H1 (cell line): Measurements from ENCODE around the gene TCEANC. TPM values are rescaled to one million over a fixed set of nuclear protein-coding genes. Genes with fewer than 3 reads are reported as not detected.

Experiments
- CTCF ChIA-PET: fragments of 300-600 bp; sonication (Branson Sonifier 250); formaldehyde crosslinking; loops from one replicate; lab custom pipeline; 2021; ENCODE audit not compliant: partially characterized antibody; lab: Charles Lee
- POLR2A ChIA-PET: fragments of 300-600 bp; sonication (Branson Sonifier 250); formaldehyde crosslinking; loops from one replicate; lab custom pipeline; 2021; ENCODE audit warnings: inconsistent platforms; ENCODE audit not compliant: partially characterized antibody; lab: Charles Lee
- DNase-seq, 2 experiments: peaks; one replicate each; pipeline versions ENCODE4 v3.0.0 to v3.0.0-alpha.2; 2010 to 2022; ENCODE audit warnings: low spot score in 2 of 2, low read depth in 1 of 2, mixed read lengths in 1 of 2
- FAIRE-seq: peaks from 2 replicates; lab custom pipeline; 2011; peaks lifted over from hg19 to GRCh38; lab: Jason Lieb, UNC
- H2AFZ ChIP-seq: 2 replicates; pipeline ENCODE4 v1.8.1; 2012; ENCODE audit warnings: low read length, inconsistent platforms
- H2AK5ac ChIP-seq: 2 replicates; pipeline ENCODE4 v1.6.1; 2013; ENCODE audit warnings: low read depth, low read length
- H2BK120ac ChIP-seq: replicated peaks from 2 replicates; pipeline ENCODE3; 2013; ENCODE audit warnings: low read depth, low read length, inconsistent platforms
- H2BK12ac ChIP-seq: 2 replicates; pipeline ENCODE4 v1.6.1; 2013; ENCODE audit warnings: low read depth, low read length
- H2BK15ac ChIP-seq: 2 replicates; pipeline ENCODE4 v1.6.1; 2013; ENCODE audit warnings: low read length
- H2BK20ac ChIP-seq: 2 replicates; pipeline ENCODE4 v1.6.1; 2013; ENCODE audit warnings: low read length
- H2BK5ac ChIP-seq: 2 replicates; pipeline ENCODE4 v1.6.1; 2013; ENCODE audit warnings: low read depth, low read length
- H3K14ac ChIP-seq: 2 replicates; pipeline ENCODE4 v1.6.1; 2013; ENCODE audit warnings: inconsistent platforms; ENCODE audit not compliant: insufficient read length
- H3K18ac ChIP-seq: 2 replicates; pipeline ENCODE4 v1.6.1; 2013; ENCODE audit warnings: low read length; ENCODE audit errors: extremely low read depth
- H3K23ac ChIP-seq: 2 replicates; pipeline ENCODE4 v1.6.1; 2013; ENCODE audit warnings: inconsistent platforms; ENCODE audit not compliant: insufficient read length
- H3K23me2 ChIP-seq: 2 replicates; pipeline ENCODE4 v1.6.1; 2013; ENCODE audit warnings: low read depth, low read length
- H3K27ac ChIP-seq: 2 replicates; pipeline ENCODE4 v1.6.1; 2011; ENCODE audit warnings: low read depth, low read length, inconsistent platforms
- H3K27me3 ChIP-seq, 4 experiments: replicated peaks in 1 of 4; 1 replicate in 1 of 4; 2 replicates in 3 of 4; pipeline versions ENCODE4 v1.6.1 to v1.8.1; 2011 to 2013; ENCODE audit warnings: low read length in 3 of 4, mild to moderate bottlenecking in 3 of 4, inconsistent platforms in 2 of 4, mixed read lengths in 2 of 4, moderate library complexity in 1 of 4; ENCODE audit not compliant: control insufficient read depth in 3 of 4, insufficient read depth in 3 of 4; ENCODE audit errors: extremely low read depth in 1 of 4
- H3K36me3 ChIP-seq, 4 experiments: 2 replicates each; pipeline versions ENCODE4 v1.6.1 to v1.8.1; 2011 to 2013; ENCODE audit warnings: mild to moderate bottlenecking in 4 of 4, low read length in 3 of 4, moderate library complexity in 2 of 4, control low read depth in 1 of 4, inconsistent platforms in 1 of 4; ENCODE audit not compliant: insufficient read depth in 4 of 4, control insufficient read depth in 2 of 4
- H3K4ac ChIP-seq: replicated peaks from 2 replicates; pipeline ENCODE3; 2013; ENCODE audit warnings: low read length, low read depth, mixed read lengths, inconsistent platforms; ENCODE audit not compliant: insufficient read length
- H3K4me1 ChIP-seq, 4 experiments: replicated peaks in 1 of 4; 1 replicate in 1 of 4; 2 replicates in 3 of 4; pipeline versions ENCODE4 v1.6.1 to v1.8.1; 2011 to 2013; ENCODE audit warnings: low read length in 3 of 4, inconsistent platforms in 2 of 4, mixed read lengths in 1 of 4; ENCODE audit not compliant: insufficient read depth in 4 of 4, control insufficient read depth in 3 of 4
- H3K4me2 ChIP-seq, 2 experiments: 2 replicates each; pipeline versions ENCODE4 v1.6.1 to v1.8.1; 2011 to 2013; ENCODE audit warnings: low read depth in 2 of 2, low read length in 2 of 2, control low read depth in 1 of 2, inconsistent platforms in 1 of 2, mild to moderate bottlenecking in 1 of 2; ENCODE audit not compliant: insufficient read depth in 1 of 2
- H3K4me3 ChIP-seq, 4 experiments: fragments of 200-600, 300-600 bp in 1 of 4; sonication (generic), shearing (Covaris generic), sonication (Bioruptor Twin) in 1 of 4; 2 replicates each; pipeline versions ENCODE4 v1.5.1 to v1.8.1; 2011 to 2016; ENCODE audit warnings: low read length in 4 of 4, low read depth in 3 of 4, control low read depth in 2 of 4, inconsistent platforms in 2 of 4, mild to moderate bottlenecking in 2 of 4, mixed read lengths in 1 of 4, moderate library complexity in 1 of 4; ENCODE audit not compliant: insufficient read depth in 2 of 4; ENCODE audit errors: extremely low read depth in 1 of 4
- H3K56ac ChIP-seq: replicated peaks from 2 replicates; pipeline ENCODE3; 2013; ENCODE audit warnings: low read depth, mild to moderate bottlenecking, mixed read lengths, low read length, inconsistent platforms; ENCODE audit not compliant: insufficient read length
- H3K79me1 ChIP-seq: 2 replicates; pipeline ENCODE4 v1.6.1; 2013; ENCODE audit warnings: low read depth, low read length, control low read depth
- H3K79me2 ChIP-seq, 2 experiments: 2 replicates each; pipeline versions ENCODE4 v1.6.1 to v1.8.1; 2012 to 2013; ENCODE audit warnings: low read length in 2 of 2, mild to moderate bottlenecking in 2 of 2, inconsistent platforms in 1 of 2; ENCODE audit not compliant: insufficient read depth in 2 of 2, control insufficient read depth in 1 of 2
- H3K9ac ChIP-seq, 4 experiments: replicated peaks in 1 of 4; 1 replicate in 1 of 4; 2 replicates in 3 of 4; pipeline versions ENCODE4 v1.6.1 to v1.8.1; 2011 to 2013; ENCODE audit warnings: low read depth in 3 of 4, low read length in 3 of 4, control low read depth in 2 of 4, mild to moderate bottlenecking in 2 of 4, moderate library complexity in 2 of 4, inconsistent platforms in 1 of 4; ENCODE audit errors: extremely low read depth in 1 of 4
- H3K9me3 ChIP-seq, 2 experiments: 2 replicates each; pipeline versions ENCODE4 v1.6.1 to v1.8.1; 2012 to 2013; ENCODE audit warnings: mild to moderate bottlenecking in 2 of 2, moderate library complexity in 2 of 2, control low read depth in 1 of 2, inconsistent platforms in 1 of 2, low read depth in 1 of 2, low read length in 1 of 2, mixed read lengths in 1 of 2; ENCODE audit not compliant: insufficient read depth in 2 of 2
- H4K20me1 ChIP-seq, 2 experiments: replicated peaks in 1 of 2; 2 replicates each; pipeline versions ENCODE3 to v1.8.1; 2011 to 2013; ENCODE audit warnings: inconsistent platforms in 2 of 2, low read length in 2 of 2, mild to moderate bottlenecking in 1 of 2; ENCODE audit not compliant: insufficient read depth in 2 of 2, control insufficient read depth in 1 of 2
- H4K5ac ChIP-seq: 2 replicates; pipeline ENCODE4 v1.6.1; 2013; ENCODE audit warnings: low read length, low read depth, mixed read lengths, inconsistent platforms; ENCODE audit not compliant: insufficient read length
- H4K8ac ChIP-seq: 2 replicates; pipeline ENCODE4 v1.8.0; 2013; ENCODE audit warnings: mild to moderate bottlenecking, moderate library complexity, low read length, inconsistent platforms; ENCODE audit not compliant: insufficient read depth; ENCODE audit errors: extremely low read depth
- H4K91ac ChIP-seq: replicated peaks from 2 replicates; pipeline ENCODE3; 2013; ENCODE audit warnings: low read length, mixed read lengths, inconsistent platforms; ENCODE audit not compliant: insufficient read length
- CBX5 ChIP-seq: fragments of 300-800, 300-1000 bp; sonication (generic); IDR thresholded peaks from 2 replicates; pipeline ENCODE4 v1.7.1; 2016; ENCODE audit warnings: antibody characterized with exemption, low read length, low read depth
- CTCF ChIP-seq, 3 experiments: IDR thresholded peaks; 1 replicate in 2 of 3; 2 replicates in 1 of 3; pipeline versions ENCODE4 v1.5.1 to v1.6.1; 2011; ENCODE audit warnings: low read length in 3 of 3, mild to moderate bottlenecking in 3 of 3, inconsistent platforms in 2 of 3, low read depth in 1 of 3, moderate library complexity in 1 of 3; ENCODE audit not compliant: insufficient read depth in 1 of 3; ENCODE audit errors: control extremely low read depth in 1 of 3
- EGR1 ChIP-seq: IDR thresholded peaks from 2 replicates; pipeline ENCODE4 v1.6.1; 2011; ENCODE audit warnings: low read depth, low read length, borderline replicate concordance
- EP300 ChIP-seq, 2 experiments: IDR thresholded peaks; 1 replicate in 1 of 2; 2 replicates in 1 of 2; pipeline ENCODE4 v1.6.1; 2011 to 2012; ENCODE audit warnings: low read depth in 2 of 2, low read length in 2 of 2, mild to moderate bottlenecking in 2 of 2, borderline replicate concordance in 1 of 2, inconsistent platforms in 1 of 2, moderate library complexity in 1 of 2
- NANOG ChIP-seq: IDR thresholded peaks from 2 replicates; pipeline ENCODE4 v1.6.1; 2011; ENCODE audit warnings: low read length, low read depth, mild to moderate bottlenecking, inconsistent platforms; ENCODE audit not compliant: insufficient read depth, poor library complexity, severe bottlenecking
- POLR2A ChIP-seq, 2 experiments: IDR thresholded peaks; 1 replicate in 1 of 2; 2 replicates in 1 of 2; pipeline ENCODE4 v1.6.1; 2011; ENCODE audit warnings: low read depth in 2 of 2, low read length in 2 of 2, mild to moderate bottlenecking in 2 of 2; ENCODE audit errors: control extremely low read depth in 1 of 2
- RBBP5 ChIP-seq: IDR thresholded peaks from 2 replicates; pipeline ENCODE4 v1.7.1; 2012; ENCODE audit warnings: low read depth, mild to moderate bottlenecking, inconsistent platforms, low read length, moderate library complexity, borderline replicate concordance
- RNF2 ChIP-seq: fragments of 200-900, 300-1000 bp; sonication (generic); IDR thresholded peaks from 2 replicates; pipeline ENCODE4 v1.7.1; 2016; ENCODE audit warnings: borderline replicate concordance, low read depth, mild to moderate bottlenecking, antibody characterized with exemption, low read length; ENCODE audit not compliant: poor library complexity, severe bottlenecking; ENCODE audit errors: missing control alignments
- RXRA ChIP-seq: IDR thresholded peaks from 2 replicates; pipeline ENCODE4 v1.6.1; 2011; ENCODE audit warnings: low read depth, mild to moderate bottlenecking, low read length, moderate library complexity; ENCODE audit not compliant: insufficient read depth
- WGBS, 2 experiments: shearing (Covaris generic) in 1 of 2; methylation state at CpG; one replicate each; pipeline versions ENCODE4 v1.1.6 to v1.1.7; 2013 to 2015; ENCODE audit warnings: low lambda C conversion rate in 2 of 2, mixed read lengths in 2 of 2, inconsistent platforms in 1 of 2, low coverage in 1 of 2, missing lambda C conversion rate in 1 of 2; ENCODE audit not compliant: insufficient replicate concordance in 2 of 2, insufficient coverage in 1 of 2, insufficient read length in 1 of 2; ENCODE audit errors: extremely low coverage in 1 of 2, missing lambda C conversion rate in 1 of 2; 5-methylcytosine and 5-hydroxymethylcytosine counted together
- polyA plus RNA-seq, 7 experiments: library from polyadenylated mRNA; depleted of rRNA in 3 of 7; stranded (reverse) in 5 of 7; unstranded in 2 of 7; fragments of >200 nt in 5 of 7; fragments of 200-250 nt in 2 of 7; gene quantifications; 1 replicate in 5 of 7; 2 replicates in 1 of 7; 4 replicates in 1 of 7; pipeline versions ENCODE4 v1.2.1 to v1.2.3, GENCODE V29; 2011 to 2013; ENCODE audit warnings: missing spikeins in 2 of 7, mixed read lengths in 2 of 7
- total RNA-seq: library from RNA; stranded (reverse); fragmentation: NEBNext Ultra II Directional; extraction: Animal tissue kit (Norgen Biotek cat#: 25700); gene quantifications from 2 replicates; pipeline ENCODE4 v1.2.1, GENCODE V29; 2021

The TCEANC gene
- total and polyA plus RNA-seq, 2 of the 8 experiments (the other 6 are each of a cell fraction or from before 2014, with no cell fraction given): 0.88 to 2.0 TPM

GRCh38 chrX:13607331-13607995 lies 45.5 kb upstream of the TCEANC start:
- FAIRE-seq: no peak
- TF ChIP-seq EGR1 (no peak), EP300 (IDR thresholded peaks at IDR 0.05; ENCODE audit: borderline replicate concordance in 1 of 2, low read depth in 2 of 2, low read length in 2 of 2) (no peak), RNF2 (no peak), POLR2A (IDR thresholded peaks at IDR 0.05; ENCODE audit: control extremely low read depth in 1 of 2, low read depth in 2 of 2, low read length in 2 of 2) (no peak), NANOG (no peak), CTCF (IDR thresholded peaks at IDR 0.05; ENCODE audit: control extremely low read depth in 1 of 3, insufficient read depth in 1 of 3, low read depth in 1 of 3, low read length in 3 of 3) (no peak), RBBP5 (no peak), CBX5 (no peak), RXRA (no peak)

More at GRCh38 chrX:13607331-13607995, 45.5 kb upstream of the TCEANC start:
- ChIA-PET POLR2A (no interaction called here), CTCF (interaction anchor here (1.0 to 1.9 kb wide), 2 partner anchors 8 to 39 kb away, joined by 3 to 5 read pairs; no protein-coding TSS in a partner anchor)
- WGBS, 2 experiments: 85% methylated on average over 6 of the region's 6 CpGs; no CpG with 5 or more reads in 1 of the 2 experiments
- no peak overlapping the region for H2BK12ac ChIP-seq
- no peaks in the 10 kb centered on the region for H3K36me3 ChIP-seq
- H3K79me1 ChIP-seq: no peaks in the 10 kb centered on the region
- no peaks in the 10 kb centered on the region for H3K4me1 ChIP-seq
- no peak overlapping the region for H2BK15ac ChIP-seq
- H4K8ac ChIP-seq: no peak overlapping the region
- no peaks in the 10 kb centered on the region for H4K20me1 ChIP-seq
- no peak for DNase-seq
- no peak overlapping the region for H3K4me2 ChIP-seq
- H4K5ac ChIP-seq: no peak overlapping the region
- no peaks in the 10 kb centered on the region for H3K27me3 ChIP-seq
- no peak overlapping the region for H2BK5ac ChIP-seq
- H3K23ac ChIP-seq: no peak overlapping the region
- H4K91ac ChIP-seq: no peak overlapping the region
- peak overlapping the region; percentile 44; the same call in 1 of the 2 replicates for H2AFZ ChIP-seq
- H3K79me2 ChIP-seq: no peaks in the 10 kb centered on the region
- no peak overlapping the region for H3K4ac ChIP-seq
- H3K23me2 ChIP-seq: no peaks in the 10 kb centered on the region
- H3K56ac ChIP-seq: no peak overlapping the region
- no peak overlapping the region for H3K4me3 ChIP-seq
- H3K27ac ChIP-seq: no peak overlapping the region
- no peak overlapping the region for H3K9ac ChIP-seq
- no peak overlapping the region for H2BK20ac ChIP-seq
- H3K18ac ChIP-seq: no peak overlapping the region
- no peak overlapping the region for H2BK120ac ChIP-seq
- H3K14ac ChIP-seq: no peak overlapping the region
- no peak overlapping the region for H2AK5ac ChIP-seq
- no peaks in the 10 kb centered on the region for H3K9me3 ChIP-seq
